ENCODE results near the gene NOL3. TPM values are rescaled to one million over a fixed set of nuclear protein-coding genes. Genes with fewer than 3 reads are reported as not detected.

NOL3 gene
- total RNA-seq, 2 donors from 2014 or later, result 18.8 to 31.6 TPM

- DNase-seq (ENCODE audit: low spot score), result peak; percentile 80
- intact Hi-C loops (cut with DNase I), result no loop called here
Observed at GRCh38 chr16:67165121-67166078, 4.9 kb upstream of the NOL3 start.

DNA sequence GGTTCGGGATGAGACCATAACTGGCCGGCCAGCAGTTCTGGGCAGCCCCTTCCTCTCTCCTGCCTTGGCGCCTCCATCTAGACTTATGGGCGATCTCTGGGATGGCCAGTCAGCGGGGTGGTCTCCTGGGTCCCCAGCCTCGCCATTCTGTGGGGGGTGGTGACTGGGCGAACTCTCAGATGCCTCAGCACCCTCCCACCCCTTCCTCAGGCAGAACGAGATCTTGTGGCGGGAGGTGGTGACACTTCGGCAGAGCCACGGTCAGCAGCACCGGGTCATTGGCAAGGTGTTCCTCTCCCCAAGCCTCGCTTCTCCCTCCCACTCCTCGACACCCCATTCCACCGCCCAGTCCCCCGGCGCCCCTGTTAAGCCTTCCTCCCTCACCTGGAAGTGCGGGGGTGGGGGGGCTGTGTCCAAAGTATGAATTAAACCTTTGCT is 4.2 kb upstream of the NOL3 start:
- intact Hi-C loops (cut with DNase I), result no loop called here
- no peak for DNase-seq (ENCODE audit: low spot score)

DNA sequence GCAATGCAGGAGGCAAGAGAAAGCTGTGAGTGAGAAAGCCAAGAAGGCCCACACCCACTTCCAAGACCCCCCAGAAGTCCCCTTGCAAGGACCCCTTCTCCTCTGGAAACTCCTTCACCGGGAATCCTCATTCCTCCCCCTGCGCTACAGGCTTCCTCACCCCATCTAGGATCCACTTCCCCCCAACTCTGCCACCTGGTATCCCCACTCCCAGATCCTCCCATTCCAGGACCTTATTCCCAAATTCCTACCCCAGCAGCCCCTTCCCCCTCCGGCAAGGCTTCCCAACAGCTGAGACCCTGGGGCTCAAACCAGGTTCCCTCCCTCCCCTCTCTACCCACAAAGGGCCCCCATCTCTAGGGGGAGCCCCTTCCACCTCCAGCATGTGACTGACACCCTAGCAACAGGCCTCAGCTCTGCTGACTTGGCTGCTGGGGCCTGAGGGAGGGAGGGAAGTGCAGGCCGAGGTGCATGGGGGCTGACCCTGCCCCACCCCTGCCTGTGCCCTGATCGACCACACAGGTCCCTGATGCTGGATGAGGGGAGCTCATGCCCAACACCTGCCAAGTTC is 3.7 kb upstream of the NOL3 start:
- intact Hi-C loops (cut with DNase I), result no loop called here
- no peak for DNase-seq (ENCODE audit: low spot score)

DNA sequence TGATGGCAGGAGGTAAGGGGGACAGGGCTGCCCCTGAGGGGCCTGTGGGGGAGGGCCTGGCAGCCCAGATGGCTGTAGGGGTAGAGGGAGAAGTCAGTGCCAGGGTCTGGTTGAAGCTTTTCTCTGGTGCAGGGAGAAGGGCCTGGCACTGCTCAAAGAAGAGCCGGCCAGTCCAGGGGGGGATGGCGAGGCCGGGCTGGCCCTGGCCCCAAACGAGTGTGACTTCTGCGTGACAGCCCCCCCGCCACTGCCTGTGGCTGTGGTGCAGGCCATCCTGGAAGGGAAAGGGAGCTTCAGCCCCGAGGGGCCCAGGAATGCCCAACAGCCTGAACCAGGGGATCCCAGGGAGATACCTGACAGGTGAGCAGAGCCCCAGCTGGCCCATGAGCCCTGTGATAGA is 2.8 kb upstream of the NOL3 start:
- intact Hi-C loops (cut with DNase I), result no loop called here
- no peak for DNase-seq (ENCODE audit: low spot score)

GRCh38 chr16:67169011-67169451 is 1.3 kb upstream of the NOL3 start:
- intact Hi-C loops (cut with DNase I), result no loop called here
- DNase-seq (ENCODE audit: low spot score), result no peak

GRCh38 chr16:67169642-67170167 is 633 bp upstream of the NOL3 start:
- DNase-seq (ENCODE audit: low spot score), result no peak
- intact Hi-C loops (cut with DNase I), result no loop called here

DNA sequence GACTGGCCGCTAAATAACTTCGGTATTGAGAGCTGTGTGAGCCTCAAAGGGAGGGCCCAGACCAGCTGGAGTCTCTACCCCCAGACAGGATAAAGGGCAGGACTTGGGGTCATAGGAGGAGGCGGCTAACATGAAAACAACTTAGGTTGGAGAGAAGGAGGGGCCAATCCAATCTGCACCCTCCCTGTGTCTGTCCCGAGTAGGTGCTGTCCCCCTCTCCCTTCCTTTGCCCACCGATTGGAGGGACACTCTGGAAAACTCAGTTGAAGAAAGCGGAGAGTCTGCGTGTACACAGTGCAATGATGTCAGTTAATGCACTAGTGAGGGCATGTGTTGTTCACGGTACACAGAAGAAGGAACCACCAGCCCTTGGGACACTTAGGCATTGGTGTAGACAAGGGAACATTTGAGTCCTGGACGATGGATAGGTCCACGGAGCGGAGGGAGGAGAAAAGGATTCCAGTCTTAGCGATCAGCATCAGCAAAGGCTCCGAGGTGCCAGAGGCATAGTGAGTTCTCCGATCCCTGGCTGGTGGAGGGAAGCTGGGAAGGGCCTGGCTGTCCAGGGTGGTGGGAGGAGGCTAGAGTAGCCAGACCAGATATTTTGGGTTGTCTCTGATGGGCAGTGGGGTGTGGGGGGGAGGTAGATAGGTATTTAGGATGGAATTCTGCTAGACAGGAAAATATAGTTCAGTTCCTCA is 761 bp downstream of the NOL3 start:
- no peak for DNase-seq (ENCODE audit: low spot score)
- intact Hi-C loops (cut with DNase I), result no loop called here

- intact Hi-C loops (cut with DNase I), result no loop called here
- DNase-seq (ENCODE audit: low spot score), result no peak
Observed at GRCh38 chr16:67173323-67173722, 3.0 kb downstream of the NOL3 start.

GRCh38 chr16:67173808-67174705 is 3.7 kb downstream of the NOL3 start:
- DNase-seq (ENCODE audit: low spot score), result peak; percentile 95
- intact Hi-C loops (cut with DNase I), result no loop called here

DNA sequence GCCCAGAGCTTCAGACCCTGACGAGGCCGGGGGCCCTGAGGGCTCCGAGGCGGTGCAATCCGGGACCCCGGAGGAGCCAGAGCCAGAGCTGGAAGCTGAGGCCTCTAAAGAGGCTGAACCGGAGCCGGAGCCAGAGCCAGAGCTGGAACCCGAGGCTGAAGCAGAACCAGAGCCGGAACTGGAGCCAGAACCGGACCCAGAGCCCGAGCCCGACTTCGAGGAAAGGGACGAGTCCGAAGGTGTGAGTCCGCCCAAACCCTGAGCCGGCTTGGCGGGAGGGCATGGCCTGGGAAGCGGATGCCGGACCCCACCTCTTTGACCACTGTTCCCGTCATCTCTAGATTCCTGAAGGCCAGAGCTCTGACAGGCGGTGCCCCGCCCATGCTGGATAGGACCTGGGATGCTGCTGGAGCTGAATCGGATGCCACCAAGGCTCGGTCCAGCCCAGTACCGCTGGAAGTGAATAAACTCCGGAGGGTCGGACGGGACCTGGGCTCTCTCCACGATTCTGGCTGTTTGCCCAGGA is 4.4 kb downstream of the NOL3 start:
- intact Hi-C loops (cut with DNase I), result no loop called here
- no peak for DNase-seq (ENCODE audit: low spot score)

DNA sequence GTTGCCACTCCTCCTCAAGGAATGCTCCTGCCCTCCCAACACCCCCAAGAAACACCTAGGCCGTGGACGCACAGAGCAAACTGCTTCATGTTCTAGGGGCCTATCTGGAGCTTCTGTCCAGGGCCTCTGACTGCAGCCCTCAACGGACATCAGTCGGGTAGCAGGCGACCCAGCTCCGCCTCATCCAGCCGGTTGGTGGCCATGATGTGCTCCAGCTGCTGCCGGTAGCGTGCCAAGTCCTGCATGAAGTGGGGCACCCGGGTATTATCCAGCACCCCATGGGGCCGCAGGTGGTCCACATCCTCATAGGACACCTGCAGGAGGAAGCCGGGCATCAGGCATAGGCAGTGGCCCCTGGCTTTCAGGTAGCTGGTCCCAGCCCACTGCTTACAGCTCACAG is 6.3 kb downstream of the NOL3 start:
- no peak for DNase-seq (ENCODE audit: low spot score)
- intact Hi-C loops (cut with DNase I), result no loop called here

- intact Hi-C loops (cut with DNase I), result no loop called here
- DNase-seq (ENCODE audit: low spot score), result no peak
Observed at GRCh38 chr16:67177743-67178699, 7.7 kb downstream of the NOL3 start.

DNA sequence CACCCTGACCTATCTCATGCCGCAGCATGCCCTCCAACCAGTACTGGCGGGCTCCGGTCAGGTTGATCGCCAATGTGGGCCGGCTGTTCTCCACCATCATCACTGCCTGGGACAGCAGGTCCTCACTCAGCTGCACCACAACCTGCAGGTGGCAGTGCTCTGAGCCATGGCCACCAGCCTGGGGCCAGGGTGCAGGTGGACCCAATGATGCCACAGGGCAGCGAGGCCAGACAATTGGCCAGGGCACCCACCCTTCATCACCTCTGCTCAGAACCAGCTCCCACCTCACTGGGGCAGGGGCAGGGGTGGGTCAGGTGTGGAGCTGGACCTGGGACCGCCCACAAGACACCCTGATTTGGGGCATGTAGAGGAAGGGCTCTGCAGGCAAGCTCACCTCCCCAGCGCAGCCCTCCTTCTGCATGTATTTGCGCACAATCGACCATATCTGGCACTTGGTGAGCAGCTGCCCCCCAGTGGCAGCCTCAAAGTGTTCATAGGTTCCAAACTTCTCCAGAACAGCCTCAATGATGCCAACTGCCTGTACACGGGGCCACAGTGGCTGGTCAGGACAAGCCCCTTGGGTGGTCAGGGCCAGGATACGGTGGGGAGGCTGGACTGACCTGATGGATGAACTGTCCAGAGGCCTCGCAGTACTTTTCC is 9.2 kb downstream of the NOL3 start:
- intact Hi-C loops (cut with DNase I), result loop anchor here in 1 of 2 donors (10.0 kb wide), 1 partner anchor 205 kb away; no protein-coding TSS in a partner anchor
- DNase-seq (ENCODE audit: low spot score), result no peak

DNA sequence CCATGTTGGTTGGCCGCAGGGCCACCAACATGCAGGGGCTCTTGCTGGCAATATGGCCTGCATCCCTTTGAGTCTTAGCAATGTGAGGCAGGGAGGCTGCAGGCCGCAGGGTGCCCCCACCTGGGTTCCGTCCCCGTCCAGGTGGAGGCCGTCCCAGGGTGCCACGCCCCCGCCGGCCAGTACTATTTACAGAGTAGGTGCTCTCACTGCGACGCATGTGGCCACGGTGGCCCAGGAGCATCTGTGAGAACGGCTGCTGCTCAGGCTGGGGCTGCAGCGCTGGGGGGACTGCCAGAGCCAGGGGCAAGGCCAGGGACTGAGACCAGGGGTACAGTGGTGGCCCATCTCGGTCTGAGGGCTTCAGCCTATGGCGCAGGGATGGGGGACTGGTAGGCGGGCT is 9.8 kb downstream of the NOL3 start:
- intact Hi-C loops (cut with DNase I), result loop anchor here in 1 of 2 donors (10.0 kb wide), 1 partner anchor 205 kb away; no protein-coding TSS in a partner anchor
- DNase-seq (ENCODE audit: low spot score), result no peak

DNA sequence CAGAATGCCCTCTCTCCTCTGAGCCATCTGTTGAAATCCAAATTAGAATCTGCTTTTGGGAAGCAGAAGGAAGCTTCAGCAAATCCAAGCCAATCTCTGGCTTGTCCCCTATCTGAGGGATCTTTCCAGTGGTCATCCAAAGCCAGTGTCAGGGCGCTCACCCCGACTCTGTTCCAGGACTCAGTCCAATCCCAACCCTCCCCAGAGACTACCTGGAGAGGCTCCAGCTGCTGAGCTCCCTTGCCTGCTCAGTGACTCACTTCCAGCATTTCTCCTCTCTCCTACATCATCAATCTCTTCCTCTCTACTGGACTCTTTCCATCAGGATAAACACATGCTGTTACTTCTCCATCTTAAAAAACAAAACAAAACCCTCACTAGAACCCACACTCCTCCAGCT is 11.0 kb downstream of the NOL3 start:
- intact Hi-C loops (cut with DNase I), result loop anchor here in 1 of 2 donors (10.0 kb wide), 1 partner anchor 207 kb away; no protein-coding TSS in a partner anchor
- DNase-seq (ENCODE audit: low spot score), result peak; percentile 92

DNA sequence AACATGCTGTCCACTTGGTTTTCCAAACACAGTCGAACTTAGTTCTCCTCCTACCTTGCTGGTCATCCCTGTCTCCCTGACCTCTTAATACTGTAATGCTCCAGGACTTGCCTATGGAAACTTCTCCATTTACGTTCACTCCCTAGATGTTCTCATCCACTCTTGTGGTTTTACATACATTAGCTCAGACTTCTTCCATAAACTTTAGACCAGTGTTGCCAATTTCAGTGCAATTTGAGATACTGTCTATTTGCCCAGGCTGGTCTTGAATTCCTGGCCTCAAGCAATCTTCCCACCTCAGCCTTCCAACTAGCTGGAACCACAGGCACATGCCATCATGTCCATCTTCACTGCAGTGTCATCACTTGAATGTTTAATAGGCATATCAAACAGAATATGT is 11.9 kb downstream of the NOL3 start:
- DNase-seq (ENCODE audit: low spot score), result no peak
- intact Hi-C loops (cut with DNase I), result loop anchor here in 1 of 2 donors (10.0 kb wide), 1 partner anchor 207 kb away; no protein-coding TSS in a partner anchor

DNA sequence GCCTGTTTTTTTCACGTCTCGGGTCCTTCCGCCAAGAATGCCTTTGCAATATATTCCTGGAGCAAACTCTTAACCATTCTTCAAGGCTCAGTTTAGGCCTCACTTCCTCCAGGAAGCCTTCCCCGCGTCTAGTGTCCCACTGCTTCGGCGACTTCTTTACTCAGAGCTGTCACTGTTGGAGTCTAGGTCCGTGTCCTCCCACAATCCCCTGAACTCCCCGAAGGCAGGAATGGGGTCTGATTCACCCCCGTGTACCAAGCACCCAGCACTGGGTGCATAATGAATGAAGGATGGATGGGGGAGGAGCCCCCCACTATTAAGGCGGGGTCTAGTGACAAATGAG is 12.9 kb downstream of the NOL3 start:
- DNase-seq (ENCODE audit: low spot score), result no peak
- intact Hi-C loops (cut with DNase I), result loop anchor here in 1 of 2 donors (10.0 kb wide), 1 partner anchor 208 kb away; no protein-coding TSS in a partner anchor

Data from posterior vena cava (tissue), 2 donors.